Measurements from ENCODE around the gene CFAP119.

DNA sequence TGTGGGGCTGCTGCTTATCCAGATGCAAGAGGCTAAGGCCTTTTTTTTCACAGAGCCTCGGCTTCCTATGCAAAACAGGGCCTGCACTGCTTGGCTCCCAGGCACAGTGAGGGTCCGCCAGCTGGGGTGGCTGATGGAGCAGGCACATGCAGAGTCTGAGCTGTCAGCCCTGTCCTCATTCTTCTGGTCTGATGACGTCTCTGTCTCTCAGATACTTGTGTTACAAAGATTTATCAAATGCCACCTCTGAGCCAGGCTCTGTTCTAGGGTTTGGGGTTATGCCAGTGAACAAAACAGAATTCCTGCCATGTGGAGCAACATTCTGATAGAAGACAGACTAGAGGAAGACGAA, 5.0 kb upstream of the CFAP119 start:
- TF ChIP-seq POLR2A (IDR thresholded peaks at IDR 0.05) (no peak), CTCF (IDR thresholded peaks at IDR 0.05) (no peak), POLR2AphosphoS5 (IDR thresholded peaks at IDR 0.05) (no peak)

All from sigmoid colon (tissue), 4 donors.